Mesothelial cell of epicardium (in vitro differentiated cells): ENCODE results near the gene LILRB2. TPM values are rescaled to one million over a fixed set of nuclear protein-coding genes. Genes with fewer than 3 reads are reported as not detected.
"Not testable (repeated sequence)": the region's sequence is repeated elsewhere in the genome, so short reads cannot be mapped to it uniquely, and the experiment has no call there.

Experiments
- DNase-seq, 2 experiments: peaks; one replicate each; pipeline ENCODE4 v3.0.0; 2021; ENCODE audit warnings: low spot score in 2 of 2; ENCODE audit not compliant: unreplicated experiment in 2 of 2
- H3K27ac Mint-ChIP-seq: 2 replicates; pipeline ENCODE4 v1.8.0; 2021; ENCODE audit warnings: mixed read lengths
- H3K27me3 Mint-ChIP-seq: 2 replicates; pipeline ENCODE4 v1.8.0; 2021; ENCODE audit warnings: low read depth, mixed read lengths
- H3K36me3 Mint-ChIP-seq: 2 replicates; pipeline ENCODE4 v1.8.0; 2021; ENCODE audit warnings: mixed read lengths
- H3K4me1 Mint-ChIP-seq: 2 replicates; pipeline ENCODE4 v1.8.0; 2021; ENCODE audit warnings: mixed read lengths
- H3K4me3 Mint-ChIP-seq: 2 replicates; pipeline ENCODE4 v1.8.0; 2021; ENCODE audit warnings: mild to moderate bottlenecking, moderate library complexity, mixed read lengths
- H3K9me3 Mint-ChIP-seq: 2 replicates; pipeline ENCODE4 v1.8.0; 2021; ENCODE audit warnings: mixed read lengths
- total RNA-seq: library from RNA; stranded (reverse); gene quantifications from 3 replicates; pipeline ENCODE4 v1.2.1, GENCODE V29; 2021
- TF ChIP-seq, protein P1 (sequence below): fragments of 200-600 bp; sonication (generic); IDR thresholded peaks from one replicate; pipeline ENCODE4 v1.5.0; 2021; ENCODE audit warnings: antibody characterized with exemption; ENCODE audit not compliant: unreplicated experiment

Gene LILRB2
- total RNA-seq, 1 donor from 2014 or later: not detected

DNA sequence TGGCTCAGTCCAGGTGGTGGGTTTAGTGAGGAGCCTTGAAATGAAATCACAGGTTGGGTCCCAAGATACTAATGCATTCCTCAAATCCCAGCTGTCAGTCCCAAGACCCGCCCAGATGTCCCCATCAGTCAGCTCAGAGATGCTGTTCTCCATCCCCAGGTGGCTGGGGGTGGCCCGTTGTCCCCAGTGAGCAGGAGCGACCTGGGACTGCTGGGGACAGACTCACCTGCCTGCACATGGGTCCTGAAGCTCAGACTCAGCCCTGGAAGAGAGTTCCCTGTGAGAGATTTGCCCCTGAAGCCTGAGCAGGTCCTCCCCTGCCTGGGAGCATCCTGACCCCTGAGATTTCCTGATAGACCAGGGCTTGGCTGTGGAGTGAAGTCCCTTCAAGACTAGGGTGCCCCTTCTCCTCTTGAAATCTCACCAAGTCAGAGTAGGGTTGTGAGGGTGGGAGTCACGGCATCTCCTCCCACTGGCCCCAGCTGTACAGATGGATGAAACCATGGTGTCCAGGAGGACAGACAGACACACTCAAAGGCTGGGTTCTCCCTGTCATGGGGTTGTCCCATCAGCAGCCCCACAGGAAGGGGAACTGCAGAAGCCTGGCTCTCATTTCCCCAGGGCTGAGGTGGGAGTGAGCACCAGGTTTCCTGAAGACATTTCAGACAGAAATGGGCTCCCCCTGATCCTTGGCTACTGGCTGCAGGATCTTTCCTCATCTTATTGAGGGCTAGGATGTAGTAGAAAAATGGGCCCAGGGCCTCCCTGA, 17.6 kb upstream of the LILRB2 start:
- Mint-ChIP-seq H3K27me3 (peaks cover 37% of the 10 kb centered on the region), H3K4me1 (no peaks in the 10 kb centered on the region), H3K9me3 (peaks cover 4% of the 10 kb centered on the region), H3K36me3 (no peaks in the 10 kb centered on the region), H3K27ac (no peak overlapping the region), H3K4me3 (no peak overlapping the region)
- TF ChIP-seq, protein P1, sequence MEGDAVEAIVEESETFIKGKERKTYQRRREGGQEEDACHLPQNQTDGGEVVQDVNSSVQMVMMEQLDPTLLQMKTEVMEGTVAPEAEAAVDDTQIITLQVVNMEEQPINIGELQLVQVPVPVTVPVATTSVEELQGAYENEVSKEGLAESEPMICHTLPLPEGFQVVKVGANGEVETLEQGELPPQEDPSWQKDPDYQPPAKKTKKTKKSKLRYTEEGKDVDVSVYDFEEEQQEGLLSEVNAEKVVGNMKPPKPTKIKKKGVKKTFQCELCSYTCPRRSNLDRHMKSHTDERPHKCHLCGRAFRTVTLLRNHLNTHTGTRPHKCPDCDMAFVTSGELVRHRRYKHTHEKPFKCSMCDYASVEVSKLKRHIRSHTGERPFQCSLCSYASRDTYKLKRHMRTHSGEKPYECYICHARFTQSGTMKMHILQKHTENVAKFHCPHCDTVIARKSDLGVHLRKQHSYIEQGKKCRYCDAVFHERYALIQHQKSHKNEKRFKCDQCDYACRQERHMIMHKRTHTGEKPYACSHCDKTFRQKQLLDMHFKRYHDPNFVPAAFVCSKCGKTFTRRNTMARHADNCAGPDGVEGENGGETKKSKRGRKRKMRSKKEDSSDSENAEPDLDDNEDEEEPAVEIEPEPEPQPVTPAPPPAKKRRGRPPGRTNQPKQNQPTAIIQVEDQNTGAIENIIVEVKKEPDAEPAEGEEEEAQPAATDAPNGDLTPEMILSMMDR: no peak
- no peak for DNase-seq

DNA sequence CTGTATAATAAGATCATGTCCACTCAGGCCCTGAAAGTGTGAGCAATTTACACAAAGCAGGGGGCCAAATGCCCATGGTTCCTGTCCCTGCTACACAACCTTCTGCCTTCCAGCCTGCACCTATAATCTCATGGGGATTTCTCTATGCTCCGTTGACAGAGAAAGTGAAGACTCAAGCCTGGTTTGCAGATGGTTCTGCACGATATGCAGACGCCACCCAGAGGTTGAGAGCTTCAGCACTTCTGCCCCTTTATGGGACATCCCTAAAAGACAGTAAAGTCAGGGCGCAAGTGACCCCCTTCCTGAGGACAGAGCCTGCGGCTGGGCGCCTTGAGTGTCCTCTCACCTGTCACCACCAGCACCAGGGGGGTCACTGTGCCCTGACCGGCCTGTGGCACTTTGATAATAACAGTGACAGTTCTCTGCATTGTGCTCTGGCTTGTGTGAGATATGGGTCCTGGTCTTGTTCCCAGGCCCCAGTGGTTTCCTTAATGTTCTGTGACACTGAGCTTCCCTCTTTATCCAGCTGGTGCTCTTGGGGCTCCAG, 16.9 kb upstream of the LILRB2 start:
- H3K27me3 Mint-ChIP-seq: peaks cover 39% of the 10 kb centered on the region
- TF ChIP-seq, protein P1: no peak
- H3K4me3 Mint-ChIP-seq: no peak overlapping the region
- no peaks in the 10 kb centered on the region for H3K36me3 Mint-ChIP-seq
- H3K9me3 Mint-ChIP-seq: no peaks in the 10 kb centered on the region
- DNase-seq: no peak
- no peaks in the 10 kb centered on the region for H3K4me1 Mint-ChIP-seq
- no peak overlapping the region for H3K27ac Mint-ChIP-seq

DNA sequence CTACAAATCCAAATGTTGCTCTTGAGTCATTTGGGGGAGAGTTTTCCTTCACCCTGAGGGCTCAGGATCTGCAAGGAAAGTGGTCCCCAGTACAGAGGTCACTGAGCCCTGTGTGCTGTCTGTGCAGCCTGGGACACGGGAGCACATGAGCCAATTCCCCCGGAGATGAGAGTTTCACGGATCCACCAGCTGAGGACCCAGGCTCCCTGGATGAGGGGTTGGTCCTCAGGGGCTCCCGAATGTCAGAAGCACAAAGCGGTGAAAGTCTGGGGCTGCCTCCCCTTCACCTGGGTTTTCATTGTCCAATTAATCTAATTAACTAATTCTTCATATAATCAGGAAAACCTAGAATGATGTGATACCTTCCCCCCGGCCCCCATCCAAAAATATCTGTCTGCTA, 13.6 kb upstream of the LILRB2 start:
- TF ChIP-seq, protein P1: no peak
- no peak for DNase-seq
- Mint-ChIP-seq H3K9me3 (no peaks in the 10 kb centered on the region), H3K4me1 (no peaks in the 10 kb centered on the region), H3K27ac (no peak overlapping the region), H3K27me3 (peaks cover 48% of the 10 kb centered on the region), H3K36me3 (no peaks in the 10 kb centered on the region), H3K4me3 (no peak overlapping the region)

DNA sequence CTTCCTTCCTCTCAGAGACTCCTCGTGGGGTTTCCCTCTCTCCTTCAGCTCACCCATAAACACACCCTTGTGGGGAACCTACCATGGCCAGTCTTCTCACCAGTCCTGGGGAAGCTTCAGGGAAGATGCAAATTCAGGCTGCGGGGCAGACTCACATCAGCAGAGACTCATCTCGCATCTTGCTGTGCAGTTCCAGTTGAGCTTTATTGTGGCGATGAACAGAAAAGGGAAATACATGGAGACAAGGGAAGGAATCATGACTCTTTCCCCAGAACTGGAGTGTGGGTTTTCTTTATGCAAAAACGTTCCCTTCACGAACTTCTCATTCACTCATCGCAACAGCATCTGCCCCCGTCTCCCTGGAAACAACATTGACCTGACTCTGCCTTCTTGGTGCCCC, 8.2 kb upstream of the LILRB2 start:
- peaks cover 63% of the 10 kb centered on the region for H3K27me3 Mint-ChIP-seq
- H3K4me1 Mint-ChIP-seq, DNase-seq, H3K9me3 Mint-ChIP-seq, H3K27ac Mint-ChIP-seq, H3K4me3 Mint-ChIP-seq, H3K36me3 Mint-ChIP-seq: not testable (repeated sequence)

DNA sequence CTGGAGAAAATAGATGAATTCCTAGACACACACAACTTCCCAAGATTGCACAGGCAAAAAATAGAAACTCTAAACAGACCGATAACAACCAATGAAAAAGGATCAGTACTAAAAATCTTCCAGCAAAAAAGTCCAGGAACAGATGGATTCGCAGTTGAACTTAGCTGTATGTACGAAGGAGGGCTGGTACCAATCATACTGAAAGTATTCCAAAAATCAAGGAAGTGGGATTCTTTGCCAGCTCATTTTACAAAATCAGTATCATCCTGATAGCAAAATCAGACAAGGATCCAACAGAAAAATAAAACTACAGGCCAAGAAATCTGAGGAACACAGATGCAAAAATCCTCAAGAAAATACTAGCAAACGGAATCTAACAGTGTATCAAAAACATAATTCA, 6.5 kb upstream of the LILRB2 start:
- Mint-ChIP-seq H3K27me3 (peaks cover 66% of the 10 kb centered on the region), H3K4me3 (no peak overlapping the region), H3K36me3 (no peaks in the 10 kb centered on the region), H3K27ac (no peak overlapping the region), H3K9me3 (no peaks in the 10 kb centered on the region), H3K4me1 (peaks cover 3% of the 10 kb centered on the region)
- DNase-seq: no peak
- TF ChIP-seq, protein P1: no peak

DNA sequence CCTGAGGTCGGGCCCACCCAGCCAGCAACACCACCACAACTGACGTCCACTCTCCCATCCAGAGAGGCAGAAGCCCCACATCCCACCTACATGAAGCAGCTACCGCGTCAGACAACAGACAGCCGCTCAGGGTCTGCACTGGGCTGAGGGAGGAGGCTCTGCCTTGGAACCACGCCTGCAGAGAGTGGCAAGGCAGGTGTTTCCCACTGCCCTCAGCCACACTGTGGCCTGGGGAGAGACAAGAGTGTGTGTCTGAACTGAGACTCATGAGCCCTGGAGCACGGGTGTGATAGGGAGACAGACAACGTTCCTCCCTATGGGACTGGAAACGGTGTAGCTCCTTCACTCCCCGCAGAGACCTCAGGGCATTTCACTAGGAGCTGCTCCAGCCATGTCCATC, 5.4 kb upstream of the LILRB2 start:
- not testable (repeated sequence) for DNase-seq, H3K4me3 Mint-ChIP-seq, H3K9me3 Mint-ChIP-seq, H3K4me1 Mint-ChIP-seq, H3K27ac Mint-ChIP-seq, H3K36me3 Mint-ChIP-seq
- peaks cover 67% of the 10 kb centered on the region for H3K27me3 Mint-ChIP-seq

DNA sequence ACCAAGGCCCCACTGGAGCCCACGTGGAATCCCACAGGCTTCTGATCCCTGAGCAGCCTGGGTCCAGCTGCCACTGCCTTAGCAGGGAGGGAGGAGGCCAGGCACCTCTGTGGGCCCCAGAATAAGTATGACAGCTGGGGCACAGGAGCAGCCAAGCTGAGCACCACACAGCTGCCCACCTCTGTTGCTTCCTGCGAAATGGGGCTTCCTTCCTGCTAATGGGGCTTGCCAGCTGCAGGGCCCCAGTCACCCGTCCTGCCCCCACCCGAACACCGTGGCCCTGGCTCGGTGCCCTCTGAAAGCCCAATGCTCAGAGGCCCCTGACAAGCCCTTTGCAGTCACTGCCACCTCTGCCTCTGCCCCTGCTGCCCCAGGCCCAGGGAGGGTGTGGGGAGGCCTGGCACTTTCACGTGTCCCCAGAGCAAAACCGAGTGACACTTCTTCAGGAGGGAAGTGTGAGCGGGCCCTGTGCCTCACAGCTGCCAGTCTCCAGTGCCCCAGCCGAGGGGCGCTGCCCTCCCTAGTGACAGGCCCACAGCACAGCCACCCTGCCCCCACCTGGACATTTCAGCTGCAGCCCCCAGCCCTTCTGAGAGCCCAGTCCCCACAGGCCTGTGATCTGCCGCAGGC, 4.6 kb upstream of the LILRB2 start:
- DNase-seq, H3K36me3 Mint-ChIP-seq, H3K4me1 Mint-ChIP-seq, H3K27ac Mint-ChIP-seq, H3K9me3 Mint-ChIP-seq, H3K4me3 Mint-ChIP-seq: not testable (repeated sequence)
- H3K27me3 Mint-ChIP-seq: peaks cover 66% of the 10 kb centered on the region
